Activated T-cell treated with anti-CD3 and anti-CD28 coated beads for 48 hours (primary cell): ENCODE data around the gene IQSEC1.

Experiments used
- DNase-seq: peaks from one replicate; pipeline ENCODE4 v3.0.0-alpha.2; 2020; ENCODE audit warnings: low read depth

IQSEC1 gene

DNA sequence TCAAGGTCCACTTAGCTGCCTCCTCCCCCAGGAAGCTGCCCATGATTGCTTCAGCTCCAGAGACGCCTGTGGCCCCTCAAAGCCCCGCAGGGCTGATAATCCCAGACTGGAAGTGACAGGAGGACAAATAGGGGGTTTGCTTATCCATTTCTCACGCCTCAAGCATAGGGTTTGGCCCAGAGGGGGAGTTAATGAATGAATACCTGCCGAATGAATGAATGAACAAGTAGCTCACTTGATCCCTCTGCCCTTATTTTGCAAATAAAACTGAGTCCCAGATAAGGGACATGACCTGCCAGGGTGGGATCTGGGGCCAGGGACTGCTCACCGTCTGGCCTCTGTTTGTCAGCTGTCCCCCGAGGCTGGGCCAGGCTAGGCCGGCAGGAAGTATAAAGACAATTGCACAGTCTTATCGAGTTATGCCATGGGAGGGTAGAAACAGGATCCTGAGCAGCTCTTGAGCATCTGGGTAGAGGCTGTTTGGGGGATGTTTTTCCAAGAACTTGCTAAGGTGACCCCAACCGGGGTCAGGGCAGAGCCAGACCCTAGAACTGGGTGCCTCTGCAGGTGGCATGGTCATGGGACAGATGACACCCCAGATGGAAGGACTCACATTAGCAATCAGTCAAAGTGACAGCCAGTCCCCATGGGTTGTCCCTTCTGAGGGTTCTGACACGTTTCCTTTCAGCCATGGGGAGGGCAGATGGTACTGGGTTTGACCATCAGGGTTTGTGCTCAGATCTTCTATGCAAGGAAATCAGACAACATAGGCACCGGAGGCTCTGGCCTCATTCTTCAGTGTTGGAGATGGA lies 45.0 kb downstream of the IQSEC1 start:
- no peak for DNase-seq

GRCh38 chr3:13027154-13027553 lies 46.1 kb downstream of the IQSEC1 start:
- DNase-seq = no peak

- DNase-seq = no peak
These were observed 46.7 kb downstream of the IQSEC1 start for GRCh38 chr3:13026534-13026933.

DNA sequence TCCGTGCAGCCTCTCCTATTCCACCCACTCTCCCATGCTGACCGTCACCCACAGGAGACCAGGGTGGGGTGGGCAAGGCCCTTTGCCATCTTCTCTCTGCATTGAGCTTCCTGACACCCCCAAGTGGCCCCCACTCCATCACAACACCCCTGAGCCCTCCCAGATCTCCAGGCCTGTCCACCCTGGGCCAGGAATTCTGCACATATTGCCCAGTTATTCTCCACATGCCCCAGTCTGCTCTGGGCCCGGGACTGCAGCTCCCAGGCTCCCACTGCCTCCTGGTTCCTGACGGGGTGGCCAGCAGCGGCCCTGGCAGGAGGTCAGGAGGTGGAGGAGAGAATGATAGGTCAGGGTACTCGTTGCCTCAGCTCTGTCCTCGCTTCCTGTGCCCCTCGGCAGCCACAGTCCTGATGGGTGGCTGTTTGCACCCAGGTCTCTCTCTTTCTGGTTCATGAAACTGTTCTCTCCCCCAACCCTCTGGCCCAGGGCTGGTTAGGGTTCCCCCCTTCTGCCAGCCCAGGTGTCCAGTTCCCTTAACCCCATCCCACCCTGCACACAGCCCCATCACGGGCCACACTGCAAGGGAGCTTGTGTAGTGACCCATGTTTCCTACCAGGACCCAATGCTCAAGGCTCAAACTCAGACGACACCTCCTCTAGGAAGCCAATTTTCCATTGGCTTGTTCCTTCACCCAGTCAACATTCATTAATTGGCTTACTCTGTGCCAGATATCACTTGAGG lies 47.3 kb downstream of the IQSEC1 start:
- DNase-seq = no peak

DNA sequence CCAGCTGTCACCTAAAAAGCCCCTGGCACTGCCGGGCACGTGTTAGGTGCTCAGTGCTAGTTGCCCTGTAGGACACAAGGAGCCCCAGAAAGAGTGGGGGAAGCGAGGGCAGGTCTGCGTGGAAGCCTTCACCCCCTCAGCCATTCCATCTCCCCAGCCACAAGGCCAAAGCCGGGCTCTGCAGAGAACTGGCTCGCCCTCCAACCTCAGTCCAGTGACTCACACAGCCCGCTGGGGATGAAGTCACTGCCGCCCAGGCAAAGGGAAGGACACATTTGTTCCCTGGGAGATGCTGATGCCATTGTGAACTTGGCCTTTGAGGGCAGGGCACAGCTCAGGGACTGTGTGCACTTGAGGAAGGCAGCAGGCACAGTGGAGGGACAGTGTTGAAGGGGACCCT lies 48.1 kb downstream of the IQSEC1 start:
- no peak for DNase-seq

GRCh38 chr3:13024765-13025065 lies 48.5 kb downstream of the IQSEC1 start:
- DNase-seq = no peak

DNA sequence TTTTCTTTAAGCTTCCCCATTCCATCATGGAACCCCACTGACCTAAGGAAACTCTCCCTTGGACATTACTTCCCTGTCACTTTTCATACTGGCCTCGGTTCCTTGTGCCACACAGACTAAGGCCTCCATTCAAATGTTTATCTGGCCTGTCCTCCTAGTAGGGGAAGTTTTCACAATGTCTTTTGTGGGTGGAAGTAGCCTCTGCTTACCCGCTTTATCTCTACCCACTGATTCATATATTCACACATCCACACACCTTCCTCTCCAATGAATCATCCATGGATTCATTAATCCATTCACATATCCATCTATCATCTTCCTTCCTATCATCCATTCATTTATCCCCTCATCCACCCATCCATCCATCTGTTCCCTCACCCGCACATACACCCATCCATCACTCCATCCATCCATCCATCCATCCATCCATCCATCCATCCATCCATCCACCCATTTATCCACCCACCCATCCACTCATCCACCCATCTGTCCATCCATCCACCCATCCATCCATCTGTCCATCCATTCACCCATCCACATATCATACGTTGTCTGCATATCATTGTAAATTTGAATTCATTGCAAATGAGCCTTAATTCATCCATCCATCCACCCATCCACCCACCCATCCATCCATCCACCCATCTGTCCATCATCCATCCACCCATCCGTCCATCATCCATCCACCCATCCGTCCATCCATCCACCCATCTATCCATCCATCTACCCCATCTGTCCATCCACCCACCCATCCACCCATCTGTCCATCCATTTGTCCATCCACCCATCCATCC lies 49.1 kb downstream of the IQSEC1 start:
- DNase-seq = no peak

- no peak for DNase-seq
These were observed 49.8 kb downstream of the IQSEC1 start for GRCh38 chr3:13023235-13023970.

GRCh38 chr3:13022348-13023234 lies 50.6 kb downstream of the IQSEC1 start:
- DNase-seq = no peak

DNA sequence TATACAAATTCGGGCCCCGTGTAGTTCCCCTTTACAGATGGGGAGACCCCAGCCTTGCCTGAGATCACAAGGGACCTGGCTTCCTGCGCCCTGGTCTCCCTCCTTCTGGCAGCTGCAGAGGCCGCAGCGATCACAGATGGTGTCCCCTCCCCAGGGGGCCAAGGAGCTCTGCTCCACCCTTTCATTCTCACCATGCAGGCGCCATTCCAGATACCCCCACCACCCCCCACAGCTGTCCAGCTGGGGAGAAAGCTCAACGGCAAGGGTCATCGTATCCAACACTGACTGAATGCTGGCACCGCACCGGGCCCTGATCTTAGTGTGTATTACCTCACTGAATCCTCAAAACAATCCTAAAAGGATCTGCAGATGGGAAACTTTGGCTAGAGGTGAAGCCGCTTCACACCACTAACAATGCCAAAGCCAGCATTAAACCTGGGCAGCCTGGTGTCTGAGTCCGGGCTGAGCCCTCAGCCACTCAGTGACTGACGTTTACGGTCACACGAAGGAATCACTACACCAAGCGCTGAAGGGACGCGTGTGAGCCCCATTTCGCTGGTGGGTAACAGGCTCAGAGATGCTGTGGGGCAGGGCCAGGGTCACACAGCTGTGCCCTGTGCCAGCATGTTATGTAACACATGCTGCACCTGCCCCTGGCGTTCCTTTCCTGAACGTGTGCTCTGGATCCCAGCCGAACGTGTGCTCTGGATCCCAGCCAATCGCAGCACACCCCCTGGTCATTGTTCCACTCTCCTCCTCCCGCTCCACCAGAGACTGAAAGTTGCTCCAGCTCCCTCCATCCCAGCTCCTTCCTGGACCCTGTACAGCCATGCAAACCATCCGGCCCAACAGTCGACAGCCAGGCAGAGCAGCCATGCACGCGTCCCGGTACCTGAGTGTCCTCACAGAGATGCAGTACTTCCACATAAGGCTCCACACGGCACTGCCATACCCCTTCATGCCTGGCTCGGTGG lies 51.8 kb downstream of the IQSEC1 start:
- DNase-seq = no peak

DNA sequence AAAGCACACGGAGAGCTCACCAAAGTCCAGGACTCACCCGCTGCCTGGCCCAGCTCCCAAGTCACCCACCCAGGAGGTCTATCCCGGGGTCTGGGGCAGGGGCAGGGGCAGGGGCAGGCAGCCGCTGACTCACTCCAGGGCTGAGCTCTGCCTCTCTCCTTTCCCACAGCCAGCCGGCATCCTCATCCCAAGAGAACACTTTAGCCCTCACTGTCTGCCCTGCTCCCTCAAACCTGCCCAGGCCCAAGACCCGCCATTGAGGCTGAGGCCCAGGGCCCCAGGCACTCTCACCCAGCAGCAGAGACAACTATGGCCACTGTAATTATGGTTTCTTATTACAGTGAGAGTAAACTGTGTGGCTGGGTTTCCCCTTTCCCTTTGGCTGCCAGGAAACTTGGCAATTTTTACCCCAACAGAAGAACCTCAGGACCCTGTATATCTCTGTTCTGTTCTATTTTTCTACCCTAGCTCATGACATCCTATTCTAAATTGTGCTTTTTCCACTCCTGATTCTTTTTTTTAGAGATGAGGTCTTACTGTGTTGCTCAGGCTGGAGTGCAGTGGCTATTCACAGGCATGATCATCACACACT lies 53.0 kb downstream of the IQSEC1 start:
- no peak for DNase-seq

DNA sequence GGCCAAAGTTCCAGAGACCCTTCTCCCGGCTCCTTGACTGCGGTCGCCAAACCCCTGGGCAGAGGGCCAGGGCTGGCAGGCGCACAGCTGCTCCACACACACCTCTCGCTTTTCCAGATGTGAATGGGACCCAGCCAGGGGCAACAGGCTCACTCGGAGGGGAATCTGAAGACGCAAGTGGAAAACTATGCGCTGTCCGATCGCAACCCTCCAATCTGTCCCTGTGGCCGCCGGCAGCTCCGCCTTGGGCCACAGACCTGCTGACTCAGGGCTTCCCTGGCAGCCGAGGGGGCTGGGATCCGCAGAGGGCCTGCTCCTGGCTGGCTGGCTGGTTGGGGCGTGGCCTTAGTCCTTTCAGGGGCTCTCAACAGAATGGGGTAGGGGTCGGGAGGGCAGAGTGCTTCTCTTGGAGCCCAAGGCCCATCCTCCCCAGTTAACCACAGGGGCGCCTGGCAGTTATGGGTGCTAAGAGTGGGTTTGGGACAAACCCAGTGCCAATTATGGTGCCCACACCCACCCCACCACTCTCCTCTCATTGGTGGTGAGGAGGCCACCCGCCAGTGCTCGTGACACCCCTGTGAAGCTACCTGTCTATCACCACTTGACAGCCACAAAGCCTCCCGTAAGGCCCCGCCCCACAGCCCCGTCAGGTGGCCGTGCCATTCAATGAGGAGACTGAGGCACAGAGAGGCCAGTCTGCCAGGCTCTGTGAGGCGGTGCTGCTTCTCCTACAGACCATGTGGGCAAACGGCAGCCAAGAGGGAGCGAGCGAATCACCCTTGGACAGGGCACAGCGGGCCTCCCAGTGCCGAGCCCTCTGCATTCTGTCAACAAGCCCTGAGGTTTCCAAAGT lies 53.8 kb downstream of the IQSEC1 start:
- no peak for DNase-seq

GRCh38 chr3:13018561-13019242 lies 54.5 kb downstream of the IQSEC1 start:
- DNase-seq = no peak

DNA sequence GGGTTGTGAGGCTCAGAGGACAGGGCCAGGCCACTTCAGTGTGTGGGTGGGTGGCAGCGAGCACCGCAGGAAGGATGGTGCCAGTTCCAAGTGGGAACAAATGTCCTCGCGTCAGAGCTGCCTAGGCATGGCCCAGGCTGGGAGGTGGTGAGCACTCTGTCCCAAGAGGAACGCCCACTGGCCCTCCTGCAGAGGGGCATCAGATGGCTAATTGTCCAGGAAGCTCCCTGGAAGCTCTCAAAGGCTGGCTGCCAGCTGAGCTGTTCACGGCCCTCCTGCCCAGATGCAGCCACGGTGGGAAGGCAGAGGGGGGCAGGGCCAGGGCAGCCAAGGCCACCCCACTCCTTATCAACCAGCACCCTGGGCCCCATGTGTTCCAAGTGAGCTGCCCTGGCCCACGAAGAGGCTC lies 55.2 kb downstream of the IQSEC1 start:
- DNase-seq = no peak

DNA sequence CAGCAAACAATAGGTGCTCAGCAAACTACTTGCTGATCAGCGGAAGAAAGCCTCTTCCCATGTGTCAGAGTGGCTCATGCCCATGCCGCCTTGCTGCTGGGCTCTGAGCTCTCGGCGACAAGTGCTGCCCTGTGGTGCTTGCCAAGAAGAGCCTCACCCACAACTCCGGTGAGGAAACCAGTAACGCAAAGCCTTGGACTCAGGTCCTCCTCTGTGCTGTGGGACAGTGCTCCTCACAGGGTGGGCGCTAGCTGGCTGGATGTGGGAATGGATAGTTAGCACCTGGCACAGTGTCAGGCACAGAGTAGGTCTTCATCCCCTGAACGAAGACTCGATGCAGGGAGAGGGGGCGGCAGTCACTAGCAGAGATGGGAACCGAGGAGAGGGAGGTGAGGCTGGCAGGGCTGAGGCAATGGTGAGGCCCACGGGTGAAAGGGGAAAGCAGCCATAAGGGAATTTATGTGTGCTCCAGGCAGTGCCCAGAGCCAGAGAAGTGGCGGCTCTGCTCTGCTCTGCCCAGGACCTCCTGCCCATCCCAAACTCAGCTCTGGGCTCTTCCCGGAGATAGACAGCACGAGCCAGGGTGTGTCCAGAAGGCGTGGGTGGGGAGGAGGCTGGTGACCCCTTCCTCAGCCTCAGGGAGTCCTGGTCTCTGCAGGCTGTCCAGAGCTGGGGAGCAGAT lies 55.7 kb downstream of the IQSEC1 start:
- DNase-seq = no peak

- no peak for DNase-seq
These were observed 56.4 kb downstream of the IQSEC1 start for GRCh38 chr3:13016721-13017255.

DNA sequence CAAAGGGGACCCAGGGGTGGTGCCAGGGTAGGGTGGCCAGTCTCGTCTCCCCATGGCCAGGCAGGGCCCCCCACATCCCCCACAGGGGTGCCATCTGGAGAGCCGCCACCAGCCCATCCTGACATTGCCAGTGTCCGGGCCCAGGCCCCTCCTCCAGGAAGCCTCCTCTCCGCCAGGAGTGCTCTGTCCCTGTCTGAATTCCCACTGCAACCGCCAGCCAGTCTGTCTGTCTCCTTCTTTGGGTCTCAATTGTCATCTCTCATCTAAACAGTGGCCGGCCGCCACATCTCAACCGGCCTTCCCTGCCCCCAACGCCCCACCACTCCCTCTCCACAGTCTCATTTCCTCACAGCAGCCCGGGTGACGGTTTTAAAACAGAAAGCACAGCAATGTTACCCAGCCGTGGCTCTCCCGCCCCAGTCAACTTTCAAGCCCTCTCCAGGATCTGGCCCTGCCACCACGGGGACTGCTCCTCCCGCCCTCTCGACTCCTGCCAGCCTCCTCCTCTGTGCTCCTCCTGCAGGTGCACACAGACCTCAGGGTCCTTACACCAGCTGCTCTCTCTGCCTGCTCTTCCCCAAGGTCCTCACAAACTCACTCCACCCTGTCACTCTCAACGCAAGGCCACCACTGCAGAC lies 57.0 kb downstream of the IQSEC1 start:
- peak; percentile 27 for DNase-seq
